ENCODE measurements around the gene TUBB4A. TPM values are rescaled to one million over a fixed set of nuclear protein-coding genes. Genes with fewer than 3 reads are reported as not detected.

Gene TUBB4A
- total and polyA plus RNA-seq, 9 of the 15 experiments (the other 6 are each of a cell fraction or from before 2014, with no cell fraction given): 0.14 to 7.0 (median 0.75) TPM

- TF ChIP-seq BACH1 (tag; IDR thresholded peaks at IDR 0.05): no peak
- TF ChIP-seq MEF2A (IDR thresholded peaks at IDR 0.05; ENCODE audit: control insufficient read depth, low read depth, low read length): no peak
- no peak for TF ChIP-seq HDAC2 (IDR thresholded peaks at IDR 0.05)
- TF ChIP-seq RAD21 (CRISPR knock-in tag; conservative IDR thresholded peaks at IDR 0.05 in 1 of 2, IDR thresholded peaks at IDR 0.05 in 1 of 2): no peak
- TF ChIP-seq E2F6 (IDR thresholded peaks at IDR 0.05; ENCODE audit: borderline replicate concordance in 1 of 2, extremely low read depth in 1 of 2, insufficient read depth in 1 of 2, insufficient read length in 1 of 2, low read depth in 1 of 2, low read length in 1 of 2, poor library complexity in 1 of 2, severe bottlenecking in 1 of 2): peak in 1 of 2 experiments; percentile 54
- TF ChIP-seq PHF21A (IDR thresholded peaks at IDR 0.05; ENCODE audit: borderline replicate concordance, low read depth): no peak
- TF ChIP-seq CBFA2T3 (IDR thresholded peaks at IDR 0.05): no peak
- TF ChIP-seq VEZF1 (CRISPR knock-in tag; IDR thresholded peaks at IDR 0.05): peak; percentile 69
- TF ChIP-seq UBTF (IDR thresholded peaks at IDR 0.05; ENCODE audit: borderline replicate concordance in 1 of 2, low read depth in 2 of 2, low read length in 2 of 2): peak; percentile 43 to 74; a peak in 1 of 4 replicates
- TF ChIP-seq SAP30 (IDR thresholded peaks at IDR 0.05; ENCODE audit: borderline replicate concordance, insufficient read depth, low read depth, low read length, poor library complexity, severe bottlenecking): peak; percentile 20
- peak; percentile 49 for TF ChIP-seq ZNF740 (CRISPR knock-in tag; IDR thresholded peaks at IDR 0.05)
- TF ChIP-seq ZNF740 (tag; IDR thresholded peaks at IDR 0.05): no peak
- TF ChIP-seq ZNF764 (CRISPR knock-in tag; IDR thresholded peaks at IDR 0.05; ENCODE audit: low read depth): no peak
- no peak for TF ChIP-seq SIRT6 (IDR thresholded peaks at IDR 0.05; ENCODE audit: low read depth, low read length)
- TF ChIP-seq POLR2G (IDR thresholded peaks at IDR 0.05; ENCODE audit: low read depth, low read length): peak; percentile 37; the same call in 1 of the 2 replicates
- TF ChIP-seq ZBTB12 (CRISPR knock-in tag; IDR thresholded peaks at IDR 0.05): no peak
- no peak for TF ChIP-seq RUNX1 (IDR thresholded peaks at IDR 0.05; ENCODE audit: low read depth)
- TF ChIP-seq BRCA1 (IDR thresholded peaks at IDR 0.05): no peak
- no peak for TF ChIP-seq BRCA1 (CRISPR knock-in tag; IDR thresholded peaks at IDR 0.05)
Observed at GRCh38 chr19:6501740-6502648, at the start of gene TUBB4A (continued).
